NCI-H1105 (cell line): ENCODE measurements around the gene LATS2.
"Not testable (repeated sequence)": the region's sequence is repeated elsewhere in the genome, so short reads cannot be mapped to it uniquely, and the experiment has no call there.

Experiments
- DNase-seq: peaks from one replicate; lab custom pipeline; 2025; lab: John Stamatoyannopoulos, UW

LATS2 gene

DNA sequence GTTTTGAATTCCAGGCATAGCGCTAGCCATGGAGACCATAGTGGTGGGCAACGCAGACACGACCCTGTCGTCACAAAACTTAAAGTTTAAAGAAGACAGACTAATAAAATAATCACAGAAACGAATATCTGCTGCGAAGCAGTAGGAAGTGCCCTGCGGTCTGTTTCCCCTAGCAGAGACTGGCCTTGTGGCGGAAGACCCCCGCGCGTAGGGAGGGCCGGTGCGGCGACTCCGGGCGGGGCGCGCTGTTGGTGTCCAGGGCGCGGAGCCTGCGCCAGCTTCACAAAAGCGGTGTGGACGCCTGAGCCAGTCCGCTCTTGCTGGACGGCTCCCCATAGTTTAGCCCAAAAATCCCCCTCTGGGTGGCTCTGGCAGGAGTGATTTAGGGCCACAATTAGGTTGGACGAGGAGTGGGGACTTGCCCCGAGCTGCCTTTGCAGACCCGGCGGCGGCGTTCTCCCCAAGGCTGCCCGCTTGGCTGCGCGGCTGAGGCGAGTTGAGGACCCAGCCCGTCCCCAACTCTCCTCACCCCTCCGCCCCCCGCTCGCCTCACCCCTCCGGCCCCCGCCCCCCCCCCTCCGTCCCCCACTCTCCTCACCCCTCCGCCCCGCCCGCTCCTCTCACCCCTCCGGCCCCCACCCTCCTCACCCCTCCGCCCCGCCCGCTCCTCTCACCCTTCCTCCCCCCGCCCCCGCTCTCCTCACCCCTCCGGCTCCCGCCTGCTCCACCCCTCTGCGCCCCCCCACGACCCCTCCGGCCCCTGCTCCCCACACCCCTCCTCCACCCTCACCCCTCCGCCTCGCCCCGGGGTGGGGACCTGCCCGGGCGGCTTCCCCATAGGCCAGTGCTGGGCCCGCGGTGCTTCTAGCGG lies 14.2 kb upstream of the LATS2 start:
- DNase-seq, result no peak

DNA sequence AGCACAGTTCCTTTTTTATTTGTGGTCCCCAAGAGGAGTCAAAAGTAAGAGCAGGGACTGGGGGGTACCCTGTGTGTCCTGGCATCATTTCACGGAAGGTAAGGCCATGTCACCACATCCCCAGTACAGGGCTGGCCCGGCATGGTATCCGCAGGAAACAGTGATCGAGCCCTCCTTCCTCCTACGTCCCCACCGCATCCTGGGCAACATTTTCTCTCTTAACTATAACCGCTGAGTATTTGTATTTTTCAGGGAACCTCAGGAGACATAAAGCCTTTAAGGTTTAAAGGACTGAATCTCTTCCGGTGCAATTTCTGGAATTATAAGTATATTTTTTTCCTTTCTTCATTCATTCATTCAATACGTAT lies 13.6 kb upstream of the LATS2 start:
- DNase-seq, result no peak

DNA sequence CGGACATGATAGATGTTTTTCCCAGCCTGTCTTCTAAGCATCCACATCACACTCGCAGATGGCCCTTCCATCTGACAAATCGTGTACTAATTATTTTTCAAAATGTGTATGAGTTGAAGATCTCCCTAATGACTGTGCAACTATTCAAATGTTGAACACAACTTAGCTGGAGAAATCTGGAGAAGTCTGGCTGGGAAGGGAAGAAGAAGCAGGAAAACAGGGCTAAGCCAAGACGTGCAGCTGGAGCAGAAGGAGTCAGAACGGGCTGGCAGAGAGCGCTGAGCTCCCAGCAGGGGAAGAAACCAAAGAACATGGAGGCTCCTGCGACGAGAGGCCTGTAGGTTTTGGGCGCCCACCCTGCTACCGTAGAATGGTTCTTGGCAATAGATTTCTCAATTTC lies 13.2 kb upstream of the LATS2 start:
- no peak for DNase-seq

DNA sequence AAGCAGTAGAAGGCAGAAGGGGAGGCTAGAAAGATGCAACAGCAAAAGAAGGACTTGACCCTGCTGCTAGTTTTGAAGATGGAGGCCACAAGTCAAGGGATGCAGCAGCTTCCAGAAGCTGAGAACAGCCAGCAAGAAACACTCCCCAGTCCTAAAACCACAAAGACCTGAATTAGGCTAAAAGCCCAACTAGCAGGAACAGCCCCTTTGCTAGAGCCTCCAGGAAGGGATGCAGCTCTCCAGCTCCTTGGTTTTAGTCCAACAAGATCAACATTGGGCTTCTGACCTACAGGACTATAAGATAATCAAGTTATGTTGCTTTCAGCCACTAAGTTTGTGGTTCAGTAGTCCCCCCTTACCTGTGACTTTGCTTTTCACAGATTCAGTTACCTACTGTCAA lies 10.5 kb upstream of the LATS2 start:
- DNase-seq, result no peak

DNA sequence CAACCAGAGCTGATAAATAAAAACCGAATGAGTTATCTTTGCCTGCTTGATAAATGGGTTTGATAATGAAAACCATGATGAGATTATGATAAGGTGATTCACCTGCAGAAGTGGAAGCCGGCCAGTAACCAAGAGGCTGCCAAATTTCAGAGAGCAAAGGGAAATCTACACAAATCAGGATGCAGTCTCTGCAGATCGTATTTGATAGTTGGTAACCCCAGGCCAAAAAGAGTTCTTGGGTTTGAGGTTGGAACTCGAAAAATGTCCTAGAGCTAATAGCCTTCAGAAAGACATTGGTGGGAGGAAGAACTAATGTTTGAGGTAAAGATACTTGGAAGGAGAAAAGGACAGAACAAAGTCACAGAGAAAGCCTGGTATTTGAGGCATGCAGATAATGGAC lies 9.6 kb upstream of the LATS2 start:
- DNase-seq, result no peak

DNA sequence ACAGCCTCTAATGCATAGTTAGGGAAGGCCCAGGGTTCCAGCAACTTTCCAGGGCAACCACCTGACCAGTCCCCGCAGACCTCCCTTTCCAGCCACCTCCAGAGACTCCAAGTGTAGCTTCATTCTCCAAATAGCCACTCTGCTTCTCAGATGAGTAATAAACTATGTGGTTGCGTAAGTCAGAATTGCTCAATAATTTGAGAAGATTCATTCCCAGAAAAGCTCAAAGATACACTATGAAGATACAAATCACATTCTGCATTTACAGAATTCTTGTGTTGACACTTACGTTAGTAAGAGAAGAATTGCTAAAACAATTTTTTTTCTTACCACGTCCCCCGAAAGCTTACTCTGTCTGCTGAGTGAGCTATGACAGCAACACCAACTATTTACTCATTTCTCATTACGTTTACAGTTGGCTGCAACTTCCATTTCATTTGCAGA lies 8.2 kb upstream of the LATS2 start:
- DNase-seq, result no peak

DNA sequence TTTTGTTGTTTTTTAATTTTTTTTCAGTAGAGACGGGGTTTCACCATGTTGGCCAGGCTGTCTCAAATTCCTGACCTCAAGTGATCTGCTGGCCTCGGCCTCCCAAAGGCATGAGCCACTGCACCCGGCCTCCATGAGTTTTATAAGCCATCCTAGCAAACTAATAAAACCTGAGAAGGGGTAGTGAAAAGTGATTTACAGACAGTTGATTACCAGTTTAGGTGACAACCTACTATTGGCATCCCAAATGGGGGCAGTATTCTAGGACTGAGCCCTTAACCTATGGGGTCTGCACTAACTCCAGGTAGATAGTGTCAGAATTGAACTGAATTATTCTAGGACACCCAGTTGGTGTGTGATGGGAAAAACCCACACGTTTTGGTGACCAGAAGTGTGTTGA lies 6.5 kb upstream of the LATS2 start:
- no peak for DNase-seq

DNA sequence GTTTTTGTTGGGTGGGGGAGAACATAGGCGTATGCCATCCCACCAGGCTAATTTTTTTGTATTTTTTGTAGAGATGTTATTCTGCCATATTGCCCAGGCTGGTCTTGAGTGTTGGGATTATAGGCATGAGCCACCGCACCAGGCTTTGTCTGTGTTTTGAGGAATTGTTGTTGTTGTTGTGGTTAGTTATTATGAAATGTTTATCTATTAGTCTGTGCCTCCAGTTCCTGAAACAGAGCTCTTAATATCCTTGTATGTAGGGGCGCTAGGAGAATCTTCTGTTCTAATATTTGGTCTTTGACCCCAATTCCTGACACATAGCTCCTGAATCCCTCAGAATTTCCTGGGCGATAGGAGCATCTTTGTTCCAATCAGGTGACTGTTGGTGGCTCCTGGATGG lies 5.6 kb upstream of the LATS2 start:
- no peak for DNase-seq

DNA sequence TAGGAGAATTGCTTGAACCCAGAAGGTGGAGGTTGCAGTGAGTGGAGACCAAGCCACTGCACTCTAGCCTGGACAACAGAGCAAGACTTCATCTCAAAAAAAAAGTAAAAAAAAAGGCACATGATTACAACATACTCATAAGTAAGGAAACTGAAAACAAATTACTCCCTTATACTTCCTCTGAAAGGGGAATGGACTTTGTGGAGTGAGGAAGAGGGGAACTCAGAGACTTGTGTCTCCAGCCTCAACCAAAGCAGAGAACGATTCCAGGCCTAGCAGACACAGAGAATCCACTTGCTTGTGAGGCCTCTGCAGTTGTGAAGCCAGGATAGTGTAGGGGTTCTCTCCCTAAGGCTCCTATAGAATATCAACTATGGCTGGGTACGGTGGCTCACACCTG lies 4.3 kb upstream of the LATS2 start:
- DNase-seq, result no peak

DNA sequence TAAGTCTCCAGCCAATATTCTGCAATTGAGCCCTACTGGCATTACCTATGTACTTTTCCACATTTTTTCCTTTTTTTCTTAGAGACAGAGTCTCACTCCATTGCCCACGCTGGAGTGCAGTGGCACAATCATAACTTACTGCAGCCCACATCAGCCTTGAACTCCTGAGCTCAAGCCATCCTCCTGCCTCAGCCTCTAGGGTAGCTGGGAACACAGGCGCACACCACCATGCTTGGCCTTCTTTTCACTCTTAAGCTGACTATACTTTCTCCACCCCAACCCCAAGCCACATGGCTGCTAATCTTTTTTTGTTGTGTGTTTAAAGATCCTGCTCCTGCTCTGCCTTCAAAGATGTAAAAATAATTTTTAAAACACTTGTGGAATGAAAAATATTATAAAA lies 1.6 kb upstream of the LATS2 start:
- no peak for DNase-seq

DNA sequence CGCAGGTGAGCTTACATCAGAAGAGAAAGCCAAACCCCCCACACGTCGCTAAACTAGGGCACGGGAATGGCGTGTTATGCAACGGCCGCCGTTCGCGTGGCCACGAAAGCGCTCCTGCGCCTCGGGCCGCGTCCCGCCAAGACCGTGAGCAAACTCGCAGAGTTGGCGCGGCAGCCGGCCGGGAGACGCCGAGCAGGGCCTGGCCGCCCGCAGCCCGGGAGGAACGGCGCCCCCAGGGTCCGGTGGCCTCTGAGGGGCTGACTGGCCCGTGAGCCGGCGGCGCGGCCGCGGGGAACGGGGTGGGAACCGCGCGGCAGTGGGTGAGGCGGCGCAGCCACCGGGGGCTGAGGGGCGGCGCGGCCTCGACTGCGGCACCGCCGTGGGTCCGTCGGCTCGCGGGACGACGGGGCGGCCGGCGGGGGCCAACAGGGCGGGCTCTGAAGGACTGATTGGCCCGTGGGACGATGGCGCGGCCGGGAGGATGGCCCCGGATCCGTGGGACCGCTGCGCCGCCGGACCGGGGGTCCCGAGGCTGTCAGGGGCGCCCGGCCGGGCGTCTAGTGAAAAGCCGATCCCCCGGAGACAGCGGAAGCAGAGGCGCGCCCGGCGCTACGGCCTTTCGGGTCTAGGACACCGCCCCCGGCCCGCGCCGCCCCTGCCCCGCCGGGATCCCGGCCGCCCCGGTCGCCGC lies 903 bp downstream of the LATS2 start:
- DNase-seq, result no peak

DNA sequence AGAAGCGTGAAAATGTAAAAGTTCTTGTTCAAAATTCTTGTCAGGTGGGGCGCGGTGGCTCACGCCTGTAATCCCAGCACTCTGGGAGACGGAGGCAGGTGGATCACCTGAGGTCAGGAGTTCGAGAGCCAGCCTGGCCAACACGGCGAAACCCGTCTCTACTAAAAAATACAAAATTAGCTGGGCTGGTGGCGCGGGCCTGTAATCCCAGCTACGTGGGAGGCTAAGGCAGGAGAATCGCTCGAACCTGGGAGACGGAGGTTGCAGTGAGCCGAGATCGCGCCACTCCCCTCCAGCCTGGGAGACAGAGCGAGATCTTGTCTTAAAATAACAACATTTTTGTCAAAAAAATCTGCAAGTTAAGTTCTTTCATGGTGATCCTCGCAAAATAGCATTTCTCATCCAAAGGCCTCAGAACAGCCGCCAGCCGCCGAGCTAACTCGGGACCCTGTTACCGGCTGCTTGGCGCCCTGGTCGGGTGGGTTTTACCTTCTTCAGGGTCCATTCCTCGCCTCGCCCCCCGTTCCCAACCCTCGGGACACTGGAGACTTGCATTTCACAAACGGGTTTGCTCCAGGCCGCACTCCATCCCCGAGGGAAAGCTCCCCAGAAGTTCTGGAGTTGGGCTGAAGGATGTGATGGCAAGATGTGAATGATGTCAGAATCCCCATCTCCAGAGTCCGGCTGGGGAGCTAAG lies 1.6 kb downstream of the LATS2 start:
- no peak for DNase-seq

DNA sequence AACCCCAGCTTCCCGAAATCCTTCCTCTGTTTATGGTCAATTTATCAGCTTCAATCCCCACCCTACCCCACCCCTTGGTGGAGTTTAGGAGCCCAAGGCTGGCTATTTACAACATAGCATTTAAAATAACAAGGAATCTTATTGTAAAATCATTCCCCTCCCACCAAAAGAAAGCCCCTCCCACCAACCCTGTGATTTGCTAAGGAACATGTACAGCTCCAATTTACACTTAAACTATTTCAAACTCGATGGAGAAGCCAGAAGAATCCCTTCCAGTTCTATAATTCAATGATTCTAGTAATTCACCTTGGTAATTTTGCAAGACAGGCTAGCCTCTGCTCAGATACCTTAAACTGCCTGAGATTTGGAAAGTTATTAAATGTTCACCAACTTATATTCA lies 3.0 kb downstream of the LATS2 start:
- DNase-seq, result no peak

DNA sequence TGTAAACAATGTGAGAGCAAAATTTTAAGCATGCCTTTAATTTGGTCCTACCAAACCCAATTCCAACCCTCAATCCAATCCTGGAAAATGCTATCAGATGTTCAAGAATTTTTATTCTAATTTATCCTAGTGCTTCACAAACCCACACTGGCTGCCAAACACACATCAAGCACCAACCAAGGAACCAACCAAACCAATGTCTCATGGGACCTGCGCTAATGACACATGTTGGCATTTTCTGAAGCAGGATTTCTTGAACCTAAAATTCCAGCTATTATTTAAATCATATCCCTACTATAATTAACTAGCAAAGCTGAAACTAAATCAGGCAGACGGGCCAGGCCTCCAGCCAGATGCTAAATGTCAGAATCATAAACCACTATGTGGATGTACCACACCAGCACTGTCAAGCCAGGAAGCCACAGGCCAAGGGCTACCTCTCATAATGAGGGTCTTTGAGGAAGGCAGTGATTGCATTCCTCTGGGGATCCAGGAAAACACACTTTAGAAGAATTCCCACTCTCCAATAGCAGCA lies 5.8 kb downstream of the LATS2 start:
- no peak for DNase-seq

DNA sequence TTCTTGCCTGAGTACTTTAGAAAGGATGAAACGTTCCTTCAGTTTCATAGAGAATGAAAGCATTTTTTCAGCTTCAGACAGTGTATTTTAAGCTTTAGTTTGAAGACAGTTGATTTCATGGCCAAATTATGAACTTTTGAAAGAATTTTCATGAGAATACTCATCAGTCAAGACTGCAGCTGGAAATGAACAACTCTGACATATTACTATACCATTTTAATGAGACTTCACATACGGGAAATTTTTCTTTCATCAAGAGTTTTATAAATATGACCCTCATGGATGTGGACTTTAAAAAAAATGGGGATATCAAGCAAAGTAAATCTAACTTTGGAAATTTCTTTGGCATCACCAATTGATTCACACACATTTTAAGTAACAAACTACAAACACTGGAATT lies 6.4 kb downstream of the LATS2 start:
- no peak for DNase-seq

DNA sequence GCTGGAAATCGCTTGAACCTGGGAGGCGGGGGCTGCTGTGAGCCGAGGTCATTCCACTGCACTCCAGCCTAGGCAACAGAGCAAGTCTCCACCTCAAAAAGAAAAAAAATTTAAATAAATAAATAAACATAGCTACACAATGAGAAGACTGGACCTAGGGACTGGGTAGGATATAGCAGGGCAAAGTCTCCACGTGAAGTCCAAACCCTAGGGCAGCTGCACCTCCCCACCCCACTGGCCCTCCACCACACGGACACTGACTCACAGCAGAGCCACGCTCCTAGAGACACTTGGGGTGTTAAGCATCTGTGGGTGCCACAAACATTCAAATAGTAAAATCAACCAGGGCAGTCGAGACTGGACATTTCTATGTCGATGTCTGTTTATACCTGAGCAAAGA lies 7.1 kb downstream of the LATS2 start:
- no peak for DNase-seq

DNA sequence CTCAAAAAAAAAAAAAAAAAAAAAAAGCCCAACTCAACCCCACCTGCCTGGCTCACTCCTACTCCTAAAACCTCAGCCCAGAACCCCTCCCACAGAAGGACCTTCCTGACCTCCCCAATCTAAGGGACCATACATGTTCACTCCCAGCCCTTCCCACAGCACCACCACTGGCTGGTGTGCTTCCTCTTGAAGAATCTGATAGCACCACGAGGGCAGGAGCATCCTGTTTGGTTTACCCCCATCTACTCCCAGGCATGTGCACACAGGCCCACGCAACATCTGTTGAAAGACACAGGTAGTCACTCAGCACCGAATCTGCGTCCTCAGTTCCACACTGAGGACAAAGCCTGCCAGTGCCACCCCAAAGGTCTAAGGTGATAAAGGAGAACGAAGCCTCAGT lies 8.2 kb downstream of the LATS2 start:
- DNase-seq, result no peak

DNA sequence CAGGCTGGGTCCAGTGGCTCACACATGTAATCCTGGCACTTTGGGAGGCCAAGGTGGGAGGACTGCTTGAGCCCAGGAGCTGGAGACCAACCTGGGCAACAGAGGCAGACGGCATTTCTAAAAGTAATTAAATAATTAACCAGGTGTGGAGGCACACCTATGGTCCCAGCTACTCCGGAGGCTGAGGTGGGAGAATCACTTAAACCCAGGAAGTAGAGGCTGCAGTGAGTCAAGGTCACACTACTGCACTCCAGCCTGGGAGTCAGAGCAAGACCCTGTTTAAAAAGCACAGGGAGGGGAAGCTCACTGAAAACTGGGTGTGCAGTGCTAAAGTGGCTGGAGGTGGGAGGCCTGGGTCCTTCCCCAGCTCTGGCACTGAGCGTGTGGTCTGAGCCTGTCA lies 9.7 kb downstream of the LATS2 start:
- no peak for DNase-seq

DNA sequence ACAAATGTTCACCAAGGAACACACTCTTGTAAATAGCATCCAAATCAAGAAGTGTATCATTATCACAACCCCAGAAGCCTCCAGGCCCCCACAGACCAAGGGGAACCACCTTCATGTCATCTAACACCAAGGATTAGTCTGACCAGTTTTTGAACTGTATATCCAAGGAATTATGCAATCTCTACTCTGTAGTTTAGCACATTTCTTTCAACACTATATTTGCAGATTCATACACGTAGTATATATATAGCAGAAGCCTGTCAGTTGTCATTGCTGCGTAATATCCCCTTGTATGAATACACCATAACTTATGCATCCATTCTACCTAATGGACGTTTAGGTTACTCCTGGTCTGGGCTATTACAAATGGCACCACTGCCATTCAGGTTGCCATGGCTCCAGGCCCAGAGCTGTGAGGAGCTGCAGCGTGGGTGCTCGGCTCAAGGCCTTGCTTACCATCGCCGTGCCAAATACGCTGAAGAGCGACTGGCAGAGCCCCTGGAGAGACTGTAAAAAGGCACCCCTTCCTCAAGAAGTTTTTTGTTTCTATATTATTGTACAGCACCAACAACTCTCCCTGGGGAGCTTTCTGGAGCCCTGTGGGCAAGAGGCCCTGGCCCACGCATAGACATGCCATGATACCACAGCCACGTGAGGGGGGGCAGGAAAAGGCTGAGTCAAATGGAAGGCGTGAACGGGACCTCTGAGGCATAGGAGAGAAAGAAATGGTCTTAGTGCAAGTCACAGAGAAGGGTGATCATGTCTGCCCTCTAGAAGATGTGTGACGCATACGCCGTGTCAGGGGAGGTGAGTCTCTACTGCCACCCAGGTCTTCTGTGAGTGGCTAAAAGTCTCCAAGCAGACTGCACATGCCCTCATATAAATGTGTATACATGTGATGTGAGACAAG lies 10.8 kb downstream of the LATS2 start:
- no peak for DNase-seq

DNA sequence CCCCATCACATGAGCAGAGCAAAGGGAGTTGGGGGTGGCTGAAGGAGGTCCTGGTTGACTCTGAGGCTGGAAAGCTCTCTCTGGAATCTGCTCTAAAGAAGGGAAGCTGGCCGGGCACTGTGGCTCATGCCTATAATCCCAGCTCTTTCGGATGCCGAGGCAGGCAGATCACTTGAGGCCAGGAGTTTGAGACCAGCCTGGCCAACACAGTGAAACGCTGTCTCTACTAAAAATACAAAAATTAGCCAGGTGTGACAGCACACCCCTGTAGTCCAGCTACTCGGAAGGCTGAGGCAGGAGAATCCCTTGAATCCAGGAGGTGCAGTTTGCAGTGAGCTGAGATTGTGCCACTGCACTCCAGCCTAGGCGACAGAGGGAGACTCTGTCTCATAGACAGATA lies 11.7 kb downstream of the LATS2 start:
- DNase-seq, result not testable (repeated sequence)

DNA sequence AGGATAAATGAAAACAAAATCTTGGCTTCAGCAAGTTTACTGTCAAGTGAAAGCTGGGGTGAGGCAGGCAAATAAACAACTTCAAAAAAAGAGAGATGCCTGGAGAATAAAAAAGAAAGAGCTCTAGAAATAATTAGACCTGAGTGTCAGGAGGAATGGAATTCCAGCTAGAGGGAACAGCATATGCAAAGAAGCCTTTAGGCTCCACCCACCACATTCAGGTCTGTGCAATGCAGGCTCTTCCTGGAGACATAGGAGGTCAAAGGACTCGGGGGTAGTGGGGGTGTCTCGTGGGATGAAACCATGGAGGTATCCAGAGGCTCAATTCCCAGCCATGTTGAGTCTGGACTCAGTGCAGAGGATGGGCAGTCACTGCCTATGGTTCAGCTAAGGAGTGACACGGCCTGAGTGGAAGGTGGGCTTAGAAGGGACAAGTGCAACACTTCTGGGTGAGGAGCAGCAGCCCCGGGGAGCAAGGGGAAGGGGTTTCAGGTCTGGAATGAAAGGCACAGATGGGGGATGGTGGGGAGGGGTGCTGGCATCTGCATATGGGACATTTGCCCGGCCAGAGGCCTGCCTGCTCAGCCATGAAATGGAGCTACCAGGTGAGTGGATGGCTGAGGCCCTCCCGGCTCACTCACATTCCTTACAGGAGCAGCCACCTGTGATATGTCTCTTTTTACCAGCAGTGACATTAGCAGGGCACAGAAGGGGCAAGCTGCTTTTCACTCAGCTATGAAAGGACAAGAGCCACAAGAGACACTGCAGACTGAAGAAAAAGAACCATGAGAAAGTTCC lies 12.3 kb downstream of the LATS2 start:
- DNase-seq, result no peak
